Caco-2 (cell line): ENCODE results near the gene HDAC9. TPM values are rescaled to one million over a fixed set of nuclear protein-coding genes. Genes with fewer than 3 reads are reported as not detected.

Experiments
- BruUV-seq: library from RNA; stranded (reverse); fragments of 400-500 nt; replicated peaks from 2 replicates; lab custom pipeline; 2021; lab: Mats Ljungman, UMichigan
- CTCF ChIA-PET: fragments of 300-600 bp; sonication (Branson Sonifier 250); formaldehyde crosslinking; loops from one replicate; lab custom pipeline; 2022; ENCODE audit warnings: antibody characterized with exemption; lab: Charles Lee
- POLR2A ChIA-PET: fragments of 300-600 bp; sonication (Branson Sonifier 250); formaldehyde crosslinking; loops from one replicate; lab custom pipeline; 2022; ENCODE audit warnings: antibody characterized with exemption; lab: Charles Lee
- DNase-seq, 2 experiments: peaks; one replicate each; pipeline versions ENCODE4 v3.0.0 to v3.0.0-alpha.2; 2020 to 2022
- H3K27me3 ChIP-seq: replicated peaks from 2 replicates; pipeline ENCODE4 v1.6.0; 2011; ENCODE audit warnings: low read length; ENCODE audit not compliant: control insufficient read depth, insufficient read depth
- H3K36me3 ChIP-seq: 2 replicates; pipeline ENCODE4 v1.5.1; 2011; ENCODE audit warnings: low read length; ENCODE audit not compliant: control insufficient read depth, insufficient read depth
- H3K4me1 ChIP-seq: fragments of 250-450 bp; sonication (Bioruptor Pico); 2 replicates; pipeline ENCODE4 v1.5.1; 2020; ENCODE audit warnings: mild to moderate bottlenecking
- H3K4me3 ChIP-seq: 2 replicates; pipeline ENCODE4 v1.5.1; 2011; ENCODE audit warnings: low read depth, mild to moderate bottlenecking, control low read depth, low read length
- H3K9me3 ChIP-seq: fragments of 250-450 bp; sonication (Bioruptor Pico); 2 replicates; pipeline ENCODE4 v1.5.1; 2020; ENCODE audit warnings: mild to moderate bottlenecking, moderate library complexity
- H3K27ac Mint-ChIP-seq: one replicate; pipeline ENCODE4 v1.8.0; 2022; ENCODE audit warnings: mixed read lengths; ENCODE audit not compliant: unreplicated experiment
- H3K27me3 Mint-ChIP-seq: one replicate; pipeline ENCODE4 v1.8.0; 2022; ENCODE audit warnings: mixed read lengths; ENCODE audit not compliant: insufficient read depth, unreplicated experiment
- H3K36me3 Mint-ChIP-seq: one replicate; pipeline ENCODE4 v1.8.0; 2022; ENCODE audit warnings: mild to moderate bottlenecking, mixed read lengths; ENCODE audit not compliant: insufficient read depth, unreplicated experiment
- H3K4me1 Mint-ChIP-seq: one replicate; pipeline ENCODE4 v1.8.0; 2022; ENCODE audit warnings: low read depth, mixed read lengths; ENCODE audit not compliant: unreplicated experiment
- H3K4me3 Mint-ChIP-seq: one replicate; pipeline ENCODE4 v1.8.0; 2022; ENCODE audit warnings: mild to moderate bottlenecking, moderate library complexity, mixed read lengths; ENCODE audit not compliant: unreplicated experiment
- H3K9me3 Mint-ChIP-seq: one replicate; pipeline ENCODE4 v1.8.0; 2022; ENCODE audit warnings: mixed read lengths; ENCODE audit not compliant: unreplicated experiment
- intact Hi-C: fragments of 100-400 bp; cut with micrococcal nuclease; formaldehyde crosslinking; loops from one replicate; pipeline ENCODE4 v1.10.0; 2022; ENCODE audit not compliant: unreplicated experiment
- total RNA-seq: library from RNA; stranded (reverse); gene quantifications from 2 replicates; pipeline ENCODE4 v1.2.3, GENCODE V29; 2022
- TF ChIP-seq, protein P1 (sequence below), 2 experiments: fragments of 200-600 bp in 1 of 2; IDR thresholded peaks; 1 replicate in 1 of 2; 2 replicates in 1 of 2; pipeline versions ENCODE4 v1.5.1 to v1.8.0; 2011 to 2022; ENCODE audit warnings: antibody characterized with exemption in 1 of 2, control low read depth in 1 of 2, inconsistent platforms in 1 of 2, low read depth in 1 of 2, low read length in 1 of 2, mild to moderate bottlenecking in 1 of 2, moderate library complexity in 1 of 2; ENCODE audit not compliant: insufficient read depth in 1 of 2, severe bottlenecking in 1 of 2, unreplicated experiment in 1 of 2

HDAC9 gene
- total RNA-seq, 1 experiment from 2014 or later: 0.27 TPM

GRCh38 chr7:18828260-18828993, 332.9 kb downstream of the HDAC9 start:
- Histone ChIP-seq H3K4me1 (no peaks in the 10 kb centered on the region), H3K4me3 (no peak overlapping the region), H3K36me3 (no peaks in the 10 kb centered on the region), H3K27me3 (no peaks in the 10 kb centered on the region), H3K9me3 (no peaks in the 10 kb centered on the region)
- Mint-ChIP-seq H3K9me3 (no peaks in the 10 kb centered on the region), H3K27me3 (no peaks in the 10 kb centered on the region), H3K4me3 (no peak overlapping the region), H3K4me1 (no peaks in the 10 kb centered on the region), H3K36me3 (no peaks in the 10 kb centered on the region), H3K27ac (no peak overlapping the region)
- ChIA-PET POLR2A (no interaction called here), CTCF (no interaction called here)
- no TSS peak for BruUV-seq
- intact Hi-C loops: no loop called here
- no peak for DNase-seq
- TF ChIP-seq, protein P1, sequence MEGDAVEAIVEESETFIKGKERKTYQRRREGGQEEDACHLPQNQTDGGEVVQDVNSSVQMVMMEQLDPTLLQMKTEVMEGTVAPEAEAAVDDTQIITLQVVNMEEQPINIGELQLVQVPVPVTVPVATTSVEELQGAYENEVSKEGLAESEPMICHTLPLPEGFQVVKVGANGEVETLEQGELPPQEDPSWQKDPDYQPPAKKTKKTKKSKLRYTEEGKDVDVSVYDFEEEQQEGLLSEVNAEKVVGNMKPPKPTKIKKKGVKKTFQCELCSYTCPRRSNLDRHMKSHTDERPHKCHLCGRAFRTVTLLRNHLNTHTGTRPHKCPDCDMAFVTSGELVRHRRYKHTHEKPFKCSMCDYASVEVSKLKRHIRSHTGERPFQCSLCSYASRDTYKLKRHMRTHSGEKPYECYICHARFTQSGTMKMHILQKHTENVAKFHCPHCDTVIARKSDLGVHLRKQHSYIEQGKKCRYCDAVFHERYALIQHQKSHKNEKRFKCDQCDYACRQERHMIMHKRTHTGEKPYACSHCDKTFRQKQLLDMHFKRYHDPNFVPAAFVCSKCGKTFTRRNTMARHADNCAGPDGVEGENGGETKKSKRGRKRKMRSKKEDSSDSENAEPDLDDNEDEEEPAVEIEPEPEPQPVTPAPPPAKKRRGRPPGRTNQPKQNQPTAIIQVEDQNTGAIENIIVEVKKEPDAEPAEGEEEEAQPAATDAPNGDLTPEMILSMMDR (IDR thresholded peaks at IDR 0.05; ENCODE audit: insufficient read depth in 1 of 2, low read depth in 1 of 2, low read length in 1 of 2, severe bottlenecking in 1 of 2, unreplicated experiment in 1 of 2): no peak

- no peaks in the 10 kb centered on the region for H3K27me3 ChIP-seq
- intact Hi-C loops: no loop called here
- no peaks in the 10 kb centered on the region for H3K4me1 ChIP-seq
- H3K4me3 ChIP-seq: no peak overlapping the region
- no peaks in the 10 kb centered on the region for H3K36me3 Mint-ChIP-seq
- H3K9me3 Mint-ChIP-seq: no peaks in the 10 kb centered on the region
- no TSS peak for BruUV-seq
- DNase-seq: no peak
- H3K27ac Mint-ChIP-seq: no peak overlapping the region
- no peaks in the 10 kb centered on the region for H3K9me3 ChIP-seq
- H3K4me3 Mint-ChIP-seq: no peak overlapping the region
- H3K27me3 Mint-ChIP-seq: no peaks in the 10 kb centered on the region
- H3K36me3 ChIP-seq: no peaks in the 10 kb centered on the region
- CTCF ChIA-PET: no interaction called here
- POLR2A ChIA-PET: no interaction called here
- no peaks in the 10 kb centered on the region for H3K4me1 Mint-ChIP-seq
- TF ChIP-seq, protein P1 (IDR thresholded peaks at IDR 0.05; ENCODE audit: insufficient read depth in 1 of 2, low read depth in 1 of 2, low read length in 1 of 2, severe bottlenecking in 1 of 2, unreplicated experiment in 1 of 2): no peak
Measured at GRCh38 chr7:18828994-18829857, 333.7 kb downstream of the HDAC9 start.

DNA sequence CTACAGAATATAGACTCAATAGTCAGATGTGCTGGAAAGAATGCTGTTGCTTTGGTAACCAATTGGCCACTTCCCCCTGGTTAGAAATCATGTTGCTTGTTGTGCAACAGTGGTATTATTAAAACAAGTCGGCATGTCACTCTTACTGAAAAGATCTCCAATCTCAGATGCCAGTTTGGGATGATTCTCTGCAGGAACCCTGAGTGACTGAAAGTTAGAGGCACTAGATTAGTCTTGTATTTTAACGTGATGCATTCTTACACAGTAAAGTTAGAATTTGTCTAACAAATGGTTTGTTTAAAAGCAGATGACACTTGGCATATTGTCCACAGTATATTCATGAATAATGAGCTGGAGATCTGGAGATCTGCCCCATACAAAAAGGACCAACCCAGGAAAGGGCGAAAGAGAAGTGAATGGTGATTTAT, 334.3 kb downstream of the HDAC9 start:
- no peaks in the 10 kb centered on the region for H3K4me1 ChIP-seq
- H3K4me3 ChIP-seq: no peak overlapping the region
- POLR2A ChIA-PET: no interaction called here
- H3K9me3 Mint-ChIP-seq: no peaks in the 10 kb centered on the region
- DNase-seq: no peak
- H3K27me3 Mint-ChIP-seq: no peaks in the 10 kb centered on the region
- no peak overlapping the region for H3K27ac Mint-ChIP-seq
- H3K27me3 ChIP-seq: no peaks in the 10 kb centered on the region
- no peaks in the 10 kb centered on the region for H3K36me3 Mint-ChIP-seq
- no peak overlapping the region for H3K4me3 Mint-ChIP-seq
- no peaks in the 10 kb centered on the region for H3K36me3 ChIP-seq
- intact Hi-C loops: loop anchor here (10.0 kb wide), 1 partner anchor 55 kb away; no protein-coding TSS in a partner anchor
- no peaks in the 10 kb centered on the region for H3K9me3 ChIP-seq
- no peaks in the 10 kb centered on the region for H3K4me1 Mint-ChIP-seq
- CTCF ChIA-PET: no interaction called here
- TF ChIP-seq, protein P1 (IDR thresholded peaks at IDR 0.05; ENCODE audit: insufficient read depth in 1 of 2, low read depth in 1 of 2, low read length in 1 of 2, severe bottlenecking in 1 of 2, unreplicated experiment in 1 of 2): no peak
- no TSS peak for BruUV-seq
